Uterus (tissue), 4 donors: ENCODE results near the gene RNF34. TPM values are rescaled to one million over a fixed set of nuclear protein-coding genes. Genes with fewer than 3 reads are reported as not detected.

Experiments used
- DNase-seq, 2 donors: peaks; one replicate each; pipeline ENCODE4 v3.0.0-alpha.2; 2019 to 2020
- H3K27ac ChIP-seq, 2 donors: fragments of 200-600 bp; sonication (generic); 1 replicate in 1 of 2; 2 replicates in 1 of 2; pipeline ENCODE4 v1.5.1; 2016 to 2018
- H3K27me3 ChIP-seq, 2 donors: fragments of 200-600 bp; sonication (generic); one replicate each; pipeline ENCODE4 v1.5.1; 2018 to 2019; ENCODE audit warnings: control low read depth in 1 of 2
- H3K36me3 ChIP-seq, 2 donors: fragments of 200-600 bp; sonication (generic); one replicate each; pipeline ENCODE4 v1.5.1; 2019; ENCODE audit warnings: control low read depth in 1 of 2
- H3K4me1 ChIP-seq, 2 donors: fragments of 200-600 bp; sonication (generic); one replicate each; pipeline ENCODE4 v1.5.1; 2018 to 2019; ENCODE audit warnings: control low read depth in 1 of 2
- H3K4me3 ChIP-seq, 2 donors: fragments of 200-600 bp; sonication (generic); 1 replicate in 1 of 2; 2 replicates in 1 of 2; pipeline ENCODE4 v1.5.1; 2018 to 2019; ENCODE audit warnings: mild to moderate bottlenecking in 1 of 2
- H3K9me3 ChIP-seq, 2 donors: fragments of 200-600 bp; sonication (generic); one replicate each; pipeline ENCODE4 v1.5.1; 2019; ENCODE audit warnings: control low read depth in 1 of 2
- POLR2A ChIP-seq, 2 donors: fragments of 450-650 bp; IDR thresholded peaks; one replicate each; pipeline ENCODE4 v1.6.1; 2016; ENCODE audit warnings: antibody characterized with exemption in 2 of 2, mild to moderate bottlenecking in 1 of 2, moderate library complexity in 1 of 2
- intact Hi-C: fragments of 100-400 bp; cut with DNase I; formaldehyde crosslinking; loops from one replicate; pipeline ENCODE4 v1.15.1; 2023; ENCODE audit warnings: low total_unique reads
- total RNA-seq, 4 donors: library from RNA; depleted of rRNA in 3 of 4; stranded (reverse); fragments of >200 nt in 3 of 4; gene quantifications; one replicate each; pipeline versions ENCODE4 v1.1.0 to v1.2.4, GENCODE V29; 2014 to 2023
- TF ChIP-seq, protein P1 (sequence below), 4 experiments: fragments of 200-600 bp in 2 of 4; fragments of 450-650 bp in 2 of 4; sonication (generic) in 2 of 4; IDR thresholded peaks; one replicate each; pipeline ENCODE4 v1.5.1; 2016 to 2019; ENCODE audit warnings: antibody characterized with exemption in 4 of 4, mild to moderate bottlenecking in 2 of 4, moderate library complexity in 1 of 4
- donor health status: DM: yes; HTN: yes; CAD: no.

Gene RNF34
- total RNA-seq, 4 donors from 2014 or later: 23.5 to 74.9 (median 34.1) TPM

- Histone ChIP-seq H3K4me3 (no peak overlapping the region), H3K9me3 (no peaks in the 10 kb centered on the region), H3K27ac (no peak overlapping the region), H3K36me3 (no peaks in the 10 kb centered on the region), H3K4me1 (no peaks in the 10 kb centered on the region), H3K27me3 (no peaks in the 10 kb centered on the region)
- intact Hi-C loops: no loop called here
- DNase-seq: no peak
- TF ChIP-seq, protein P1, sequence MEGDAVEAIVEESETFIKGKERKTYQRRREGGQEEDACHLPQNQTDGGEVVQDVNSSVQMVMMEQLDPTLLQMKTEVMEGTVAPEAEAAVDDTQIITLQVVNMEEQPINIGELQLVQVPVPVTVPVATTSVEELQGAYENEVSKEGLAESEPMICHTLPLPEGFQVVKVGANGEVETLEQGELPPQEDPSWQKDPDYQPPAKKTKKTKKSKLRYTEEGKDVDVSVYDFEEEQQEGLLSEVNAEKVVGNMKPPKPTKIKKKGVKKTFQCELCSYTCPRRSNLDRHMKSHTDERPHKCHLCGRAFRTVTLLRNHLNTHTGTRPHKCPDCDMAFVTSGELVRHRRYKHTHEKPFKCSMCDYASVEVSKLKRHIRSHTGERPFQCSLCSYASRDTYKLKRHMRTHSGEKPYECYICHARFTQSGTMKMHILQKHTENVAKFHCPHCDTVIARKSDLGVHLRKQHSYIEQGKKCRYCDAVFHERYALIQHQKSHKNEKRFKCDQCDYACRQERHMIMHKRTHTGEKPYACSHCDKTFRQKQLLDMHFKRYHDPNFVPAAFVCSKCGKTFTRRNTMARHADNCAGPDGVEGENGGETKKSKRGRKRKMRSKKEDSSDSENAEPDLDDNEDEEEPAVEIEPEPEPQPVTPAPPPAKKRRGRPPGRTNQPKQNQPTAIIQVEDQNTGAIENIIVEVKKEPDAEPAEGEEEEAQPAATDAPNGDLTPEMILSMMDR (IDR thresholded peaks at IDR 0.05): no peak
- no peak for TF ChIP-seq POLR2A (IDR thresholded peaks at IDR 0.05)
These were observed 43.3 kb upstream of the RNF34 start for GRCh38 chr12:121356657-121357056.

DNA sequence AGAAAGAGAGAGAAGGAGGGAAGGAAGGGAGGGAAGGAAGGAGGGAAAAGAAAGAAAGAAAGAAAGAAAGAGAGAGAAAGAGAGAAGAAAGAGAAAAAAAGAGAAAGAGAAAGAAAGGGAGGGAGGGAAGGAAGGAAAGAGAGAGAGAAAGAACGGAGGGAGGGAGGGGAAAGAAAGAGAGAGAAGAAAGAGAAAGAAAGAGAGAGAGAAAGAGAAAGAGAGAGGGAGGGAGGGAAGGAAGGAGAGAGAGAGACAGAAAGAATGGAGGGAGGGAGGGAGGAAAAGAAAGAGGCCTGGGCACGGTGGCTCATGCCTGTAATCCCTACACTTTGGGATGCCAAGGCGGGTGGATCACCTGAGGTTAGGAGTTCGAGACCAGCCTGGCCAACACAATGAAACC lies 42.6 kb upstream of the RNF34 start:
- H3K4me1 ChIP-seq: no peaks in the 10 kb centered on the region
- intact Hi-C loops: no loop called here
- no peak overlapping the region for H3K4me3 ChIP-seq
- H3K9me3 ChIP-seq: no peaks in the 10 kb centered on the region
- no peaks in the 10 kb centered on the region for H3K27me3 ChIP-seq
- no peaks in the 10 kb centered on the region for H3K36me3 ChIP-seq
- no peak for DNase-seq
- H3K27ac ChIP-seq: no peak overlapping the region
- TF ChIP-seq, protein P1 (IDR thresholded peaks at IDR 0.05): no peak
- TF ChIP-seq POLR2A (IDR thresholded peaks at IDR 0.05): no peak

DNA sequence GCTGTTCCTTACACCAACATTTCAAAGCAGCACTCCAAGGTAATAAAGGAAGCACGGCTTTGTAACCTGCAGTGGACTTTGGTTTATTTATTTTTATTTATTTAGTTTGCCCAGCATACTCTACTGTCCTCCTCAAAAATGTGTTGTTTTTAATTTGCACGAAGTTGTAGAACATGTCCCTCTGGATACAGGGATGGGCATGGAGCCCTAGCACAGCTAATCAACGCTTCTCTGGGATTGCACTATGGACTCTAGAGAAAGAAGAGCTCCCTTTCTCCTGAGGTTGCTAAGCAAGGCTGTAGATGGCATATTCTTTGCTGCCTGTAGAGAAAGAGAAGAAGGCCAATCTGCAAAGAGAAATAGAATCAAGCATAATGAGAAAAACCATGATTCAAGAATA lies 41.8 kb upstream of the RNF34 start:
- Histone ChIP-seq H3K27ac (no peak overlapping the region), H3K27me3 (no peaks in the 10 kb centered on the region), H3K4me1 (no peaks in the 10 kb centered on the region), H3K9me3 (no peaks in the 10 kb centered on the region), H3K36me3 (no peaks in the 10 kb centered on the region), H3K4me3 (no peak overlapping the region)
- TF ChIP-seq, protein P1 (IDR thresholded peaks at IDR 0.05): no peak
- TF ChIP-seq POLR2A (IDR thresholded peaks at IDR 0.05): no peak
- intact Hi-C loops: no loop called here
- no peak for DNase-seq

GRCh38 chr12:121364683-121365121 lies 35.2 kb upstream of the RNF34 start:
- no peak for TF ChIP-seq POLR2A (IDR thresholded peaks at IDR 0.05)
- TF ChIP-seq, protein P1 (IDR thresholded peaks at IDR 0.05): no peak

DNA sequence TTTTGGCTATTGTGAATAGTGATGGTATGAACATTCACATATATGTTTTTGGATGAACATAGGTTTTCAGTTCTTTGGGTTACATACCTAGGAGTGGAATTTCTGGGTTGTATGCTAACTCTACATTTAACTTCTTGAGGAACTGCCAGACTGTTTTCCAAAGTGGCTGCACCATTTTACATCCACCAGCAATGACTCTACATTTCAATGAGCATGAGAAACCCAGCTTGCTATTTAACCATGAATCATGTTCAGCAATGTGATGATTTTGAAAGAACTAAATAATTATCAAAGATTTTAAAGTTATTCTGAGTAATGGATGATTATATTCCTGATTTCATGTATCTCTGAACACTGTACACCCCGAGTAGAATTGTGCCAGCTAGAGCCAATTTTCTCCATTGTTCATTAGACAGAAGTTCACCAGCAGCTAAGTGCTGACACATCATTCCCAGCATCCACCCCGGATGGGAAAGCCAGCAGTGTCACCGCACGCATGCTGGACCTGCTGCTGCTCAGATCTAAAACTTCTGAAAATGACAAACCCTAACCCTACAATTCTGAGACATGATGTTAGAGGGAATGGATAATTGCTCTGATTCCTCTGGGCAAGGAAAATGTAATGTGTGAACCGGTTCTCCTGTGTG lies 34.4 kb upstream of the RNF34 start:
- Histone ChIP-seq H3K4me1 (no peaks in the 10 kb centered on the region), H3K27me3 (no peaks in the 10 kb centered on the region), H3K27ac (no peak overlapping the region), H3K9me3 (no peaks in the 10 kb centered on the region), H3K36me3 (no peaks in the 10 kb centered on the region), H3K4me3 (no peak overlapping the region)
- no peak for TF ChIP-seq POLR2A (IDR thresholded peaks at IDR 0.05)
- TF ChIP-seq, protein P1 (IDR thresholded peaks at IDR 0.05): no peak
- DNase-seq: no peak
- intact Hi-C loops: no loop called here

More at GRCh38 chr12:121364683-121365121, 35.2 kb upstream of the RNF34 start:
- H3K4me3 ChIP-seq: no peak overlapping the region
- H3K36me3 ChIP-seq: no peaks in the 10 kb centered on the region
- H3K27ac ChIP-seq: no peak overlapping the region
- intact Hi-C loops: no loop called here
- no peaks in the 10 kb centered on the region for H3K9me3 ChIP-seq
- H3K27me3 ChIP-seq: no peaks in the 10 kb centered on the region
- no peak for DNase-seq
- H3K4me1 ChIP-seq: no peaks in the 10 kb centered on the region
